Progenitor cell of endocrine pancreas (in vitro differentiated cells): ENCODE measurements around the gene ADGRF5. TPM values are rescaled to one million over a fixed set of nuclear protein-coding genes. Genes with fewer than 3 reads are reported as not detected.

Experiments
- DNase-seq: peaks from one replicate; pipeline ENCODE4 v3.0.0; 2021; ENCODE audit warnings: low spot score; ENCODE audit not compliant: unreplicated experiment
- H3K27ac Mint-ChIP-seq: 2 replicates; pipeline ENCODE4 v1.8.0; 2021; ENCODE audit warnings: mild to moderate bottlenecking, moderate library complexity, mixed read lengths
- H3K27me3 Mint-ChIP-seq: 2 replicates; pipeline ENCODE4 v1.8.0; 2021; ENCODE audit warnings: mixed read lengths
- H3K36me3 Mint-ChIP-seq: 2 replicates; pipeline ENCODE4 v1.8.0; 2022; ENCODE audit warnings: mixed read lengths; ENCODE audit not compliant: insufficient read depth
- H3K4me1 Mint-ChIP-seq: 2 replicates; pipeline ENCODE4 v1.8.0; 2021; ENCODE audit warnings: low read depth, mixed read lengths
- H3K4me3 Mint-ChIP-seq: 2 replicates; pipeline ENCODE4 v1.8.0; 2021; ENCODE audit warnings: low read depth, mild to moderate bottlenecking, moderate library complexity, mixed read lengths
- H3K9me3 Mint-ChIP-seq: 2 replicates; pipeline ENCODE4 v1.8.0; 2021; ENCODE audit warnings: low read depth, mixed read lengths
- CTCF ChIP-seq: fragments of 200-600 bp; sonication (generic); IDR thresholded peaks from one replicate; pipeline ENCODE4 v1.5.0; 2021; ENCODE audit warnings: antibody characterized with exemption, mild to moderate bottlenecking; ENCODE audit not compliant: unreplicated experiment
- total RNA-seq: library from RNA; stranded (reverse); gene quantifications from 2 replicates; pipeline ENCODE4 v1.2.1, GENCODE V29; 2021

Gene ADGRF5
- total RNA-seq, 1 donor from 2014 or later, result not detected

DNA sequence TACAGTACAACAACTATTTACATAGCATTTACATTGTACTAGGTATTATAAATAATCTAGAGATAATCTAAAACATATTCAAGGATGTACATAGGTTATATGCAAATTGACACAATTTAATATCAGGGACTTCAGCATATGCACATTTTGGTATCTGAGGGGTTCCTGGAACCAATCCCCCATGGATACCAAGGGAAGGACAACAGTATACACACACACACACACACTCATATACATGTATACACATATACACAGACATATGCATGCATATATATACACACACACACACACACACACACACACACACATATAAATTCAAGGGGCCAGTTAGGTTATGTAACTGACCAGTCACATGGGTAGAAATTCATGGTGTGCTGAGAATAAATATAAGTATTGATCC lies 24.9 kb downstream of the ADGRF5 start:
- H3K27ac Mint-ChIP-seq, result no peak overlapping the region
- peaks cover 14% of the 10 kb centered on the region for H3K27me3 Mint-ChIP-seq
- no peak for DNase-seq
- H3K9me3 Mint-ChIP-seq, result no peaks in the 10 kb centered on the region
- TF ChIP-seq CTCF, result no peak
- no peaks in the 10 kb centered on the region for H3K36me3 Mint-ChIP-seq
- no peak overlapping the region for H3K4me3 Mint-ChIP-seq
- peaks cover 1% of the 10 kb centered on the region for H3K4me1 Mint-ChIP-seq

- Mint-ChIP-seq H3K4me1 (no peaks in the 10 kb centered on the region), H3K9me3 (no peaks in the 10 kb centered on the region), H3K27me3 (peaks cover 8% of the 10 kb centered on the region), H3K36me3 (no peaks in the 10 kb centered on the region), H3K27ac (no peak overlapping the region), H3K4me3 (no peak overlapping the region)
- no peak for DNase-seq
- TF ChIP-seq CTCF, result no peak
These were observed 25.8 kb downstream of the ADGRF5 start for GRCh38 chr6:46895930-46896329.

DNA sequence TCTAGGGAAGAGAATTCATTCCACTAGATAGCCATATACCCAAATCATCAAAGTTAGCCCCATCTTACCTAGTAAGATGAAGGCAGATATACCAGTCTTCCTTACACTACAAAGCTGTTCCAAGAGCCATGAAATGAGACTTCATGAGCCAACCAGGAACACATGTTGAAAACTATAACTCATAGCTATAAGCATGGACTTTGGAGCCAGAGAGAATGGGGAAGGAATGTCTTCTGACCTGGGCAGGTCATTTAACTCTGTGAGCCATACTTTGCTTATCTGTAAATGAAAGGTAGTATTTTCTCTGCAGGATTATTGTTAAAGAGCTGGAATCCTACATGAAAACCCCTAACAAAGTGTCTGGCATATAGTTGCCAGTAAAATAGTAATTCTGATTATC lies 27.3 kb downstream of the ADGRF5 start:
- H3K27me3 Mint-ChIP-seq, result peaks cover 8% of the 10 kb centered on the region
- DNase-seq, result no peak
- no peak for TF ChIP-seq CTCF
- no peak overlapping the region for H3K4me3 Mint-ChIP-seq
- H3K9me3 Mint-ChIP-seq, result no peaks in the 10 kb centered on the region
- no peaks in the 10 kb centered on the region for H3K36me3 Mint-ChIP-seq
- no peak overlapping the region for H3K27ac Mint-ChIP-seq
- H3K4me1 Mint-ChIP-seq, result no peaks in the 10 kb centered on the region

DNA sequence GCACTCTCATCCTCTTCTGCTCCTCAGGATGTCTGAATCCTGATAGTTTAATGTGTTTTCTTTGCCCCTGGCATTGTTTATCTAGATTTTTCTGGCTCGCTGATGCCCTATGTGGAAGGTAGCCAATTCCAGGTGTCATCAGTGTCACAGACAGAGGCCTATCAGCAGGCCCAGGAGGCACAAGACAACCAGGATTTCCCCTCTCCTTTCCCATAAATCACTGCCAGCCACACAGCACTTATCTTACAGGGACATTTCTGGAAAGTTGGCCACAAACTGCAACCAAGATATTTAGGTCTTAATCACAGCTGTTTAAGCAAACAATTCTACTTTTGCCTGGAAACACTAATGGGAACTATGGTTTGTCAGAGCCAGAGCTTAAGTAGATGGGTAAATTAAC lies 28.1 kb downstream of the ADGRF5 start:
- no peaks in the 10 kb centered on the region for H3K9me3 Mint-ChIP-seq
- H3K36me3 Mint-ChIP-seq, result no peaks in the 10 kb centered on the region
- H3K27me3 Mint-ChIP-seq, result peaks cover 4% of the 10 kb centered on the region
- no peak overlapping the region for H3K4me3 Mint-ChIP-seq
- no peaks in the 10 kb centered on the region for H3K4me1 Mint-ChIP-seq
- TF ChIP-seq CTCF, result no peak
- no peak for DNase-seq
- H3K27ac Mint-ChIP-seq, result no peak overlapping the region

GRCh38 chr6:46891252-46891795 lies 30.4 kb downstream of the ADGRF5 start:
- Mint-ChIP-seq H3K4me1 (no peaks in the 10 kb centered on the region), H3K27ac (no peak overlapping the region), H3K36me3 (no peaks in the 10 kb centered on the region), H3K9me3 (no peaks in the 10 kb centered on the region), H3K4me3 (no peak overlapping the region), H3K27me3 (no peaks in the 10 kb centered on the region)
- no peak for TF ChIP-seq CTCF
- no peak for DNase-seq
